NB4 (cell line): ENCODE results near the gene ZFYVE16.

Experiments used
- CTCF ChIP-seq: IDR thresholded peaks from one replicate; pipeline ENCODE4 v1.5.1; 2012; ENCODE audit warnings: low read depth, low read length
- MAX ChIP-seq: IDR thresholded peaks from 2 replicates; pipeline ENCODE4 v1.6.1; 2011; ENCODE audit warnings: low read depth, low read length

GRCh38 chr5:80406980-80407734 is 707 bp upstream of the ZFYVE16 start:
- TF ChIP-seq CTCF = no peak
- no peak for TF ChIP-seq MAX
